A204.1 (cell line): ENCODE data around the gene ELP2.

Experiments
- FAIRE-seq: peaks from 2 replicates; lab custom pipeline; 2012; peaks lifted over from hg19 to GRCh38; lab: Jason Lieb, UNC

Gene ELP2

GRCh38 chr18:36126668-36127067 is 3.0 kb upstream of the ELP2 start:
- no peak for FAIRE-seq

GRCh38 chr18:36127836-36128529 is 1.7 kb upstream of the ELP2 start:
- FAIRE-seq, result no peak

GRCh38 chr18:36128530-36128870 is 1.2 kb upstream of the ELP2 start:
- no peak for FAIRE-seq

- no peak for FAIRE-seq
Measured at GRCh38 chr18:36128907-36129299, 796 bp upstream of the ELP2 start.

GRCh38 chr18:36130039-36130831 is 536 bp downstream of the ELP2 start:
- FAIRE-seq, result no peak

- no peak for FAIRE-seq
Measured at GRCh38 chr18:36130883-36131653, 1.4 kb downstream of the ELP2 start.

- FAIRE-seq, result no peak
Measured at GRCh38 chr18:36131692-36132483, 2.2 kb downstream of the ELP2 start.

GRCh38 chr18:36132756-36133155 is 3.1 kb downstream of the ELP2 start:
- no peak for FAIRE-seq

GRCh38 chr18:36135264-36135663 is 5.6 kb downstream of the ELP2 start:
- no peak for FAIRE-seq

- FAIRE-seq, result no peak
Measured at GRCh38 chr18:36139245-36139644, 9.5 kb downstream of the ELP2 start.

- no peak for FAIRE-seq
Measured at GRCh38 chr18:36141576-36141975, 11.9 kb downstream of the ELP2 start.

GRCh38 chr18:36142751-36143150 is 13.1 kb downstream of the ELP2 start:
- peak; percentile 66 for FAIRE-seq

GRCh38 chr18:36143391-36143790 is 13.7 kb downstream of the ELP2 start:
- FAIRE-seq, result no peak

GRCh38 chr18:36149514-36150289 is 20.0 kb downstream of the ELP2 start:
- no peak for FAIRE-seq

- no peak for FAIRE-seq
Measured at GRCh38 chr18:36152781-36153180, 23.1 kb downstream of the ELP2 start.

- no peak for FAIRE-seq
Measured at GRCh38 chr18:36153203-36153602, 23.5 kb downstream of the ELP2 start.

- no peak for FAIRE-seq
Measured at GRCh38 chr18:36153771-36154170, 24.1 kb downstream of the ELP2 start.

- no peak for FAIRE-seq
Measured at GRCh38 chr18:36155851-36156757, 26.4 kb downstream of the ELP2 start.

GRCh38 chr18:36157441-36157840 is 27.7 kb downstream of the ELP2 start:
- FAIRE-seq, result no peak

- no peak for FAIRE-seq
Measured at GRCh38 chr18:36158266-36158867, 28.7 kb downstream of the ELP2 start.
